ENCODE results near the gene GALNT13. TPM values are rescaled to one million over a fixed set of nuclear protein-coding genes. Genes with fewer than 3 reads are reported as not detected.
A peak's percentile ranks its signal among the peaks of the same experiment; 100 is the strongest.

The GALNT13 gene
- polyA plus RNA-seq, 2 of the 4 experiments (the other 2 are of a cell fraction), result 12.1 to 15.6 TPM

DNA sequence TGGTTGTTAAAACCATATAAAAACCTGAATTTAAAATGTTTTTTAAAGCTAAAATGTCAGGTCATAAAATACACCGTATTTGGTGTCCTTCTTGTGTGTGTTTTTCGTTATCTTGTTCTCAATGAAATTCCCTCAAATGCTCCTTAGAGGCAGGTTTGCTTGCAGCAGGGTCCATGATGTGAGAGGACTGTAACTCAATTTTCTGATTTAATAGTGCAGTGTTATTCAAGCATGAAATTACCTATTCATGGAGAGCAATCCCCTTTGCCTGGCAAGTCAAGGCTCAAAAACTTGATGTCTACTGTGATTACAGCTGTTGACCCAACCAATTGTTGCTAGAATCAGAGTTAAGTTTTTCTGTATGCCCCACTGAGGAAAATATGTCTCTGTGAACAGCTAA lies 318.2 kb downstream of the GALNT13 start:
- no peak for DNase-seq (ENCODE audit: low read depth in 1 of 2, low spot score in 1 of 2)
- no peak overlapping the region for H3K4me2 ChIP-seq
- H3K4me1 ChIP-seq, result peaks cover 25% of the 10 kb centered on the region
- TF ChIP-seq HEYL (CRISPR knock-in tag; IDR thresholded peaks at IDR 0.05) (no peak), KDM1A (IDR thresholded peaks at IDR 0.05; ENCODE audit: low read depth) (no peak), CBX8 (IDR thresholded peaks at IDR 0.05) (no peak), NR3C1 (IDR thresholded peaks at IDR 0.05) (no peak), CHD4 (IDR thresholded peaks at IDR 0.05; ENCODE audit: borderline replicate concordance) (no peak), CHD2 (IDR thresholded peaks at IDR 0.05; ENCODE audit: low read length, partially characterized antibody) (no peak), RFX5 (IDR thresholded peaks at IDR 0.05) (no peak), GATA3 (IDR thresholded peaks at IDR 0.05; ENCODE audit: borderline replicate concordance) (no peak), FOXS1 (CRISPR knock-in tag; IDR thresholded peaks at IDR 0.05) (no peak), MAZ (IDR thresholded peaks at IDR 0.05; ENCODE audit: borderline replicate concordance, low read depth, low read length) (no peak), KDM5A (IDR thresholded peaks at IDR 0.05) (no peak), NPAS2 (CRISPR knock-in tag; IDR thresholded peaks at IDR 0.05; ENCODE audit: borderline replicate concordance) (no peak), RNF2 (IDR thresholded peaks at IDR 0.05; ENCODE audit: borderline replicate concordance, low read depth) (no peak), HOXA7 (CRISPR knock-in tag; IDR thresholded peaks at IDR 0.05) (no peak)
- TF ChIP-seq, protein P1, sequence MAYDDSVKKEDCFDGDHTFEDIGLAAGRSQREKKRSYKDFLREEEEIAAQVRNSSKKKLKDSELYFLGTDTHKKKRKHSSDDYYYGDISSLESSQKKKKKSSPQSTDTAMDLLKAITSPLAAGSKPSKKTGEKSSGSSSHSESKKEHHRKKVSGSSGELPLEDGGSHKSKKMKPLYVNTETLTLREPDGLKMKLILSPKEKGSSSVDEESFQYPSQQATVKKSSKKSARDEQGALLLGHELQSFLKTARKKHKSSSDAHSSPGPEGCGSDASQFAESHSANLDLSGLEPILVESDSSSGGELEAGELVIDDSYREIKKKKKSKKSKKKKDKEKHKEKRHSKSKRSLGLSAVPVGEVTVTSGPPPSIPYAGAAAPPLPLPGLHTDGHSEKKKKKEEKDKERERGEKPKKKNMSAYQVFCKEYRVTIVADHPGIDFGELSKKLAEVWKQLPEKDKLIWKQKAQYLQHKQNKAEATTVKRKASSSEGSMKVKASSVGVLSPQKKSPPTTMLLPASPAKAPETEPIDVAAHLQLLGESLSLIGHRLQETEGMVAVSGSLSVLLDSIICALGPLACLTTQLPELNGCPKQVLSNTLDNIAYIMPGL (CRISPR knock-in tag; IDR thresholded peaks at IDR 0.05; ENCODE audit: borderline replicate concordance), result no peak
- TF ChIP-seq, protein P2, sequence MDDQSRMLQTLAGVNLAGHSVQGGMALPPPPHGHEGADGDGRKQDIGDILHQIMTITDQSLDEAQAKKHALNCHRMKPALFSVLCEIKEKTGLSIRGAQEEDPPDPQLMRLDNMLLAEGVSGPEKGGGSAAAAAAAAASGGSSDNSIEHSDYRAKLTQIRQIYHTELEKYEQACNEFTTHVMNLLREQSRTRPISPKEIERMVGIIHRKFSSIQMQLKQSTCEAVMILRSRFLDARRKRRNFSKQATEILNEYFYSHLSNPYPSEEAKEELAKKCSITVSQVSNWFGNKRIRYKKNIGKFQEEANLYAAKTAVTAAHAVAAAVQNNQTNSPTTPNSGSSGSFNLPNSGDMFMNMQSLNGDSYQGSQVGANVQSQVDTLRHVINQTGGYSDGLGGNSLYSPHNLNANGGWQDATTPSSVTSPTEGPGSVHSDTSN (IDR thresholded peaks at IDR 0.05), result no peak
- ChIA-PET CTCF (no interaction called here), POLR2A (no interaction called here)
- peaks cover 10% of the 10 kb centered on the region; the same call in 1 of the 3 replicates for H3K9me3 ChIP-seq
- WGBS (ENCODE audit: missing lambda C conversion rate), result 88% methylated on average over 2 of the region's 2 CpGs
- ATAC-seq, result no peak
- H3K27ac ChIP-seq, result no peak overlapping the region
- no peak for FAIRE-seq
- no peak overlapping the region for H3K4me3 ChIP-seq

DNA sequence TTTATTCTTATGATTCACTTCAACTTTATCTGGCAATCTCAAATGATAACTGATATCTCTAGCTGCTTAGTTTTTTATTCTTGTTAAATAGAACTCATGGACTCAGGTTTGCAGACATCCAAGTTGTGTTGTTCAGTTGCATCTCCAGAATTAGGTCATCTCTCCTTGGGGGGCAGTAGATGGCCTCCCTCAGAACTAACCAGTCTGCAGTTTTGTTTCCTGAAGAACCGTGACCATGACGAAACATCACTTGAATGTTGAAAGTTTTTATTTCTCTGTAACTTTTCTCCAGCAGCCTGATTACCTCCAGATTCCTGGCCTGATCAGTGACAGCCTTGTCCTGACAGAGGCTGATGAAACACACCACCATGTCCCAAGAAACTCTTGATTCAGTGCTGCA lies 321.5 kb downstream of the GALNT13 start:
- H3K9me3 ChIP-seq, result no peaks in the 10 kb centered on the region
- TF ChIP-seq KDM1A (IDR thresholded peaks at IDR 0.05; ENCODE audit: low read depth) (no peak), MAFK (IDR thresholded peaks at IDR 0.05; ENCODE audit: partially characterized antibody) (no peak), ZC3H11A (IDR thresholded peaks at IDR 0.05) (no peak), HOXB5 (CRISPR knock-in tag; IDR thresholded peaks at IDR 0.05) (no peak), BHLHE40 (IDR thresholded peaks at IDR 0.05; ENCODE audit: low read depth, low read length) (no peak), NPAS2 (CRISPR knock-in tag; IDR thresholded peaks at IDR 0.05; ENCODE audit: borderline replicate concordance) (no peak)
- TF ChIP-seq, protein P3, sequence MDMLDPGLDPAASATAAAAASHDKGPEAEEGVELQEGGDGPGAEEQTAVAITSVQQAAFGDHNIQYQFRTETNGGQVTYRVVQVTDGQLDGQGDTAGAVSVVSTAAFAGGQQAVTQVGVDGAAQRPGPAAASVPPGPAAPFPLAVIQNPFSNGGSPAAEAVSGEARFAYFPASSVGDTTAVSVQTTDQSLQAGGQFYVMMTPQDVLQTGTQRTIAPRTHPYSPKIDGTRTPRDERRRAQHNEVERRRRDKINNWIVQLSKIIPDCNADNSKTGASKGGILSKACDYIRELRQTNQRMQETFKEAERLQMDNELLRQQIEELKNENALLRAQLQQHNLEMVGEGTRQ (IDR thresholded peaks at IDR 0.05), result no peak
- TF ChIP-seq, protein P4, sequence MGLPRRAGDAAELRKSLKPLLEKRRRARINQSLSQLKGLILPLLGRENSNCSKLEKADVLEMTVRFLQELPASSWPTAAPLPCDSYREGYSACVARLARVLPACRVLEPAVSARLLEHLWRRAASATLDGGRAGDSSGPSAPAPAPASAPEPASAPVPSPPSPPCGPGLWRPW (IDR thresholded peaks at IDR 0.05), result no peak
- TF ChIP-seq, protein P5, sequence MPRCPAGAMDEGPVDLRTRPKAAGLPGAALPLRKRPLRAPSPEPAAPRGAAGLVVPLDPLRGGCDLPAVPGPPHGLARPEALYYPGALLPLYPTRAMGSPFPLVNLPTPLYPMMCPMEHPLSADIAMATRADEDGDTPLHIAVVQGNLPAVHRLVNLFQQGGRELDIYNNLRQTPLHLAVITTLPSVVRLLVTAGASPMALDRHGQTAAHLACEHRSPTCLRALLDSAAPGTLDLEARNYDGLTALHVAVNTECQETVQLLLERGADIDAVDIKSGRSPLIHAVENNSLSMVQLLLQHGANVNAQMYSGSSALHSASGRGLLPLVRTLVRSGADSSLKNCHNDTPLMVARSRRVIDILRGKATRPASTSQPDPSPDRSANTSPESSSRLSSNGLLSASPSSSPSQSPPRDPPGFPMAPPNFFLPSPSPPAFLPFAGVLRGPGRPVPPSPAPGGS (IDR thresholded peaks at IDR 0.05), result no peak
- peak in 1 of 2 experiments; percentile 7 for DNase-seq (ENCODE audit: low read depth in 1 of 2, low spot score in 1 of 2)
- no peak for ATAC-seq
- peak overlapping the region; percentile 84 for H3K4me2 ChIP-seq
- ChIA-PET CTCF (no interaction called here), POLR2A (no interaction called here)
- no peak overlapping the region for H3K4me3 ChIP-seq
- H3K4me1 ChIP-seq, result peaks cover 46% of the 10 kb centered on the region
- peak overlapping the region; percentile 32 to 73; a peak in 4 of 6 replicates for H3K27ac ChIP-seq
- 57% methylated on average over 2 of the region's 2 CpGs for WGBS (ENCODE audit: missing lambda C conversion rate)
- no peak for FAIRE-seq
